Placental pericyte (primary cell): ENCODE measurements around the gene TGM6. TPM values are rescaled to one million over a fixed set of nuclear protein-coding genes. Genes with fewer than 3 reads are reported as not detected.

Experiments used
- small RNA-seq: library from RNA; depleted of rRNA; stranded (forward); fragments of <200 nt; gene quantifications from one replicate; pipeline ENCODE3, GENCODE V24; 2012; ENCODE audit warnings: low replicate concordance
- total RNA-seq: library from RNA; depleted of rRNA; stranded (reverse); fragments of >200 nt; gene quantifications from 2 replicates; pipeline ENCODE4 v1.2.3, GENCODE V29; 2012

The TGM6 gene
- not detected in 2 replicates for total RNA-seq

GRCh38 chr20:2380601-2381000, at the start of gene TGM6:
Gene TGM6, plus strand, starts transcription at chr20:2380901. Its CDS starts 68 bp downstream, at chr20:2380969.

GRCh38 chr20:2470423-2471193, 89.9 kb downstream of the TGM6 start, which contains the start of gene SNRPB:
Gene SNRPB, minus strand, starts transcription at chr20:2470789. Its CDS starts 99 bp downstream, at chr20:2470690.

Small RNAs within 50 kb of the gene (small RNA-seq; reads per million reads assigned to genes)
- gene RF00019, result not detected

Other genes starting within 250 kb of the TGM6 start
- not detected in 2 replicates for gene TGM3, start 84.9 kb upstream of the TGM6 start, total RNA-seq
- 117 and 242 TPM in 2 replicates for gene SNRPB, start 89.9 kb downstream of the TGM6 start, total RNA-seq
- 7.7 and 13.9 TPM in 2 replicates for gene ZNF343, start 128.0 kb downstream of the TGM6 start, total RNA-seq
- gene TMC2, start 155.7 kb downstream of the TGM6 start, total RNA-seq, result not detected in 2 replicates